GM18907 (cell line): ENCODE results near the gene MUC5B.
"Not testable (repeated sequence)": the region's sequence is repeated elsewhere in the genome, so short reads cannot be mapped to it uniquely, and the experiment has no call there.

Experiments
- ATAC-seq: cut with Tn5 transposase; IDR thresholded peaks from one replicate; pipeline ENCODE4 v1.9.1; 2021; ENCODE audit warnings: mild to moderate bottlenecking, moderate library complexity; ENCODE audit not compliant: unreplicated experiment

MUC5B gene

DNA sequence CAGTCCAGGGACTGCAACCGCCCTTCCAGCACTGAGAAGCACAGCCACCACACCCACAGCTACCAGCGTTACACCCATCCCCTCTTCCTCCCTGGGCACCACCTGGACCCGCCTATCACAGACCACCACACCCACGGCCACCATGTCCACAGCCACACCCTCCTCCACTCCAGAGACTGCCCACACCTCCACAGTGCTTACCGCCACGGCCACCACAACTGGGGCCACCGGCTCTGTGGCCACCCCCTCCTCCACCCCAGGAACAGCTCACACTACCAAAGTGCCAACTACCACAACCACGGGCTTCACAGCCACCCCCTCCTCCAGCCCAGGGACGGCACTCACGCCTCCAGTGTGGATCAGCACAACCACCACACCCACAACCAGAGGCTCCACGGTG lies 19.9 kb downstream of the MUC5B start:
- ATAC-seq: not testable (repeated sequence)

DNA sequence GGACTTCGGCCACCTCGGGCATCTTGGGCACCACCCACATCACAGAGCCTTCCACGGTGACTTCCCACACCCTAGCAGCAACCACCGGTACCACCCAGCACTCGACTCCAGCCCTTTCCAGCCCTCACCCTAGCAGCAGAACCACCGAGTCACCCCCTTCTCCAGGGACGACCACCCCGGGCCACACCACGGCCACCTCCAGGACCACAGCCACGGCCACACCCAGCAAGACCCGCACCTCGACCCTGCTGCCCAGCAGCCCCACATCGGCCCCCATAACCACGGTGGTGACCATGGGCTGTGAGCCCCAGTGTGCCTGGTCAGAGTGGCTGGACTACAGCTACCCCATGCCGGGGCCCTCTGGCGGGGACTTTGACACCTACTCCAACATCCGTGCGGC lies 20.7 kb downstream of the MUC5B start:
- ATAC-seq: not testable (repeated sequence)

DNA sequence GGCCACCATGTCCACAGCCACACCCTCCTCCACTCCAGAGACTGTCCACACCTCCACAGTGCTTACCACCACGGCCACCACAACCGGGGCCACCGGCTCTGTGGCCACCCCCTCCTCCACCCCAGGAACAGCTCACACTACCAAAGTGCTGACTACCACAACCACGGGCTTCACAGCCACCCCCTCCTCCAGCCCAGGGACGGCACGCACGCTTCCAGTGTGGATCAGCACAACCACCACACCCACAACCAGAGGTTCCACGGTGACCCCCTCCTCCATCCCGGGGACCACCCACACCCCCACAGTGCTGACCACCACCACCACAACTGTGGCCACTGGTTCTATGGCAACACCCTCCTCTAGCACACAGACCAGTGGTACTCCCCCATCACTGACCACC lies 21.7 kb downstream of the MUC5B start:
- not testable (repeated sequence) for ATAC-seq

DNA sequence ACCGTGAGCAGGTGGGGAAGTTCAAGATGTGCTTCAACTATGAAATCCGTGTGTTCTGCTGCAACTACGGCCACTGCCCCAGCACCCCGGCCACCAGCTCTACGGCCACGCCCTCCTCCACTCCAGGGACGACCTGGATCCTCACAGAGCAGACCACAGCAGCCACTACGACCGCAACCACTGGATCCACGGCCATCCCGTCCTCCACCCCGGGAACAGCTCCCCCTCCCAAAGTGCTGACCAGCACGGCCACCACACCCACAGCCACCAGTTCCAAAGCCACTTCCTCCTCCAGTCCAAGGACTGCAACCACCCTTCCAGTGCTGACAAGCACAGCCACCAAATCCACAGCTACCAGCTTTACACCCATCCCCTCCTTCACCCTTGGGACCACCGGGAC lies 22.9 kb downstream of the MUC5B start:
- not testable (repeated sequence) for ATAC-seq

DNA sequence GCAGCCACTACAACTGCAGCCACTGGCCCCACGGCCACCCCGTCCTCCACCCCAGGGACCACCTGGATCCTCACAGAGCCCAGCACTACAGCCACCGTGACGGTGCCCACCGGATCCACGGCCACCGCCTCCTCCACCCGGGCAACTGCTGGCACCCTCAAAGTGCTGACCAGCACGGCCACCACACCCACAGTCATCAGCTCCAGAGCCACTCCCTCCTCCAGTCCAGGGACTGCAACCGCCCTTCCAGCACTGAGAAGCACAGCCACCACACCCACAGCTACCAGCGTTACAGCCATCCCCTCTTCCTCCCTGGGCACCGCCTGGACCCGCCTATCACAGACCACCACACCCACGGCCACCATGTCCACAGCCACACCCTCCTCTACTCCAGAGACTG lies 23.4 kb downstream of the MUC5B start:
- ATAC-seq: not testable (repeated sequence)

DNA sequence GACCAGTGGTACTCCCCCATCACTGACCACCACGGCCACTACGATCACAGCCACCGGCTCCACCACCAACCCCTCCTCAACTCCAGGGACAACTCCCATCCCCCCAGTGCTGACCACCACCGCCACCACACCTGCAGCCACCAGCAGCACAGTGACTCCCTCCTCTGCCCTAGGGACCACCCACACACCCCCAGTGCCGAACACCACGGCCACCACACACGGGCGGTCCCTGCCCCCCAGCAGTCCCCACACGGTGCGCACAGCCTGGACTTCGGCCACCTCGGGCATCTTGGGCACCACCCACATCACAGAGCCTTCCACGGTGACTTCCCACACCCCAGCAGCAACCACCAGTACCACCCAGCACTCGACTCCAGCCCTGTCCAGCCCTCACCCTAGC lies 24.2 kb downstream of the MUC5B start:
- ATAC-seq: not testable (repeated sequence)

DNA sequence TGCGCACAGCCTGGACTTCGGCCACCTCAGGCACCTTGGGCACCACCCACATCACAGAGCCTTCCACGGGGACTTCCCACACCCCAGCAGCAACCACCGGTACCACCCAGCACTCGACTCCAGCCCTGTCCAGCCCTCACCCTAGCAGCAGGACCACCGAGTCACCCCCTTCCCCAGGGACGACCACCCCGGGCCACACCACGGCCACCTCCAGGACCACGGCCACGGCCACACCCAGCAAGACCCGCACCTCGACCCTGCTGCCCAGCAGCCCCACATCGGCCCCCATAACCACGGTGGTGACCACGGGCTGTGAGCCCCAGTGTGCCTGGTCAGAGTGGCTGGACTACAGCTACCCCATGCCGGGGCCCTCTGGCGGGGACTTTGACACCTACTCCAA lies 26.1 kb downstream of the MUC5B start:
- ATAC-seq: not testable (repeated sequence)

DNA sequence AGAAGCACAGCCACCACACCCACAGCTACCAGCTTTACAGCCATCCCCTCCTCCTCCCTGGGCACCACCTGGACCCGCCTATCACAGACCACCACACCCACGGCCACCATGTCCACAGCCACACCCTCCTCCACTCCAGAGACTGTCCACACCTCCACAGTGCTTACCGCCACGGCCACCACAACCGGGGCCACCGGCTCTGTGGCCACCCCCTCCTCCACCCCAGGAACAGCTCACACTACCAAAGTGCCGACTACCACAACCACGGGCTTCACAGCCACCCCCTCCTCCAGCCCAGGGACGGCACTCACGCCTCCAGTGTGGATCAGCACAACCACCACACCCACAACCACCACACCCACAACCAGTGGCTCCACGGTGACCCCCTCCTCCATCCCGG lies 27.5 kb downstream of the MUC5B start:
- ATAC-seq: not testable (repeated sequence)

DNA sequence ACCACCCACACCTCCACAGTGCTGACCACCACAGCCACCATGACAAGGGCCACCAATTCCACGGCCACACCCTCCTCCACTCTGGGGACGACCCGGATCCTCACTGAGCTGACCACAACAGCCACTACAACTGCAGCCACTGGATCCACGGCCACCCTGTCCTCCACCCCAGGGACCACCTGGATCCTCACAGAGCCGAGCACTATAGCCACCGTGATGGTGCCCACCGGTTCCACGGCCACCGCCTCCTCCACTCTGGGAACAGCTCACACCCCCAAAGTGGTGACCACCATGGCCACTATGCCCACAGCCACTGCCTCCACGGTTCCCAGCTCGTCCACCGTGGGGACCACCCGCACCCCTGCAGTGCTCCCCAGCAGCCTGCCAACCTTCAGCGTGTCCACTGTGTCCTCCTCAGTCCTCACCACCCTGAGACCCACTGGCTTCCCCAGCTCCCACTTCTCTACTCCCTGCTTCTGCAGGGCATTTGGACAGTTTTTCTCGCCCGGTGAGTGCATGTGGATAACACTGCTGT lies 28.4 kb downstream of the MUC5B start:
- ATAC-seq: no peak

DNA sequence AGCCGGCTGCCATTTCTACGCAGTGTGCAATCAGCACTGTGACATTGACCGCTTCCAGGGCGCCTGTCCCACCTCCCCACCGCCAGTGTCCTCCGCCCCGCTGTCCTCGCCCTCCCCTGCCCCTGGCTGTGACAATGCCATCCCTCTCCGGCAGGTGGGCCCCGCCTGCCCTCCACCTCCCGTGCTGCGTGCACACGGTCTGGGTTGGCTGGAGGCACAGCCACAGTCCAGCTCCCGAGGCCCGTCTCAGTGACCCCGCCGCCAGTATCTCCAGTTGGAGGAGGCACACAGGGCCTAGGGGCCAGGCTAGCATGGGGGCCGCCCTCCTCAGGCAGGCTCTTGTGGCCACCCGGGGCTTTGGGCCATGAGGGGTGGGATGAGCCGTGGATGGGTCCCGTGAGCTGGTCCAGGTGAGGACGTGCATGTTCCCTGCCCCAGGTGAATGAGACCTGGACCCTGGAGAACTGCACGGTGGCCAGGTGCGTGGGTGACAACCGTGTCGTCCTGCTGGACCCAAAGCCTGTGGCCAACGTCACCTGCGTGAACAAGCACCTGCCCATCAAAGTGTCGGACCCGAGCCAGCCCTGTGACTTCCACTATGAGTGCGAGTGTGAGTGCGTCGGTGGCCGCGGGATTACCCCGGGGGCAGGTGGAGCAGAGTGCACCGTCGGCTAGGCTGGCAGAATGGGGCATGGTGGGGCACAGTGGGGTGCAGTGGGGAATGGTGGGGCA lies 29.7 kb downstream of the MUC5B start:
- ATAC-seq: no peak

DNA sequence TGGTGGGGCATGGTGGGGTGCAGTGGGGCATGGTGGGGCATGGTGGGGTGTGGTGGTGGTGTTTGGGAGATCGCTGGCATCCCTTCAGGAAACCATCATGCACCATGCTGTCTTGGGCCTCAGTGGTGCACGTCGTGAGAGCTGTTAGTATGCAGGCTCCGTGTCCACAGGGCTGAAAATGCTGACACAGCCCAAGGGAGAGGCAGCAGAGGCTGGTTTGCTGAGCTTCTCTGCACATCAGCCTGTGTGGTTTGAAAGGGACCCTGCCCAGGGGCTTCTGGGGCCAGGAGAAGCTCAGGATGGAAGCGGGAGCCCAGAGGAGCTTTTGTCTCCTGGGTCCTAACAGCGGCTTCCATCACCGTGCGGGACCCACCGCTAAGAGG lies 30.2 kb downstream of the MUC5B start:
- ATAC-seq: no peak

DNA sequence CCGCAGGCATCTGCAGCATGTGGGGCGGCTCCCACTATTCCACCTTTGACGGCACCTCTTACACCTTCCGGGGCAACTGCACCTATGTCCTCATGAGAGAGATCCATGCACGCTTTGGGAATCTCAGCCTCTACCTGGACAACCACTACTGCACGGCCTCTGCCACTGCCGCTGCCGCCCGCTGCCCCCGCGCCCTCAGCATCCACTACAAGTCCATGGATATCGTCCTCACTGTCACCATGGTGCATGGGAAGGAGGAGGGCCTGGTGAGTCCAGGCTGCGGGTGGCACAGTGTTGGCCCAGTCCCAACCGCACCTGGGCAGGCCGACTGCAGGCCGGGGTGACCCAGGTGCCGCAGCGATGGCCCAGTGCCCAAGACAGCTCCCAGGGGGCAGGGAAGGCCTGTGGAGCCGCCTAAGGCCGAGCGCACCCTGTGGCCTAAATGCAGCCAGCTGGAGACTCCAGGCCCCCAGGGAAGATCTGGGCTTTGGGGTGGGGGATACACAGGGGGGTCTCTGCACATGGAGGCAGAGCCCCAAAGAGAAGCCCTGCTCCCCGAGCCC lies 31.3 kb downstream of the MUC5B start:
- ATAC-seq: no peak

DNA sequence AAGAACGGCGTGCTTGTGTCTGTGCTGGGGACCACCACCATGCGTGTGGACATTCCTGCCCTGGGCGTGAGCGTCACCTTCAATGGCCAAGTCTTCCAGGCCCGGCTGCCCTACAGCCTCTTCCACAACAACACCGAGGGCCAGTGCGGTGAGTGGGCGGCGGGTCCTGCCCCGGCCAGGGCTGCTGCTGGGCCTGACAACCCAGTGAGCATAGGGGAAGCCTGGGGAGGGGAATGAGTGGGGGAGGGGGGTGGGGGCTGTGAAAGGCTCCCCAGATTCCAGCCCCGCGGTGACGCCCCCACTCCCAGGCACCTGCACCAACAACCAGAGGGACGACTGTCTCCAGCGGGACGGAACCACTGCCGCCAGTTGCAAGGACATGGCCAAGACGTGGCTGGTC lies 31.9 kb downstream of the MUC5B start:
- ATAC-seq: no peak

DNA sequence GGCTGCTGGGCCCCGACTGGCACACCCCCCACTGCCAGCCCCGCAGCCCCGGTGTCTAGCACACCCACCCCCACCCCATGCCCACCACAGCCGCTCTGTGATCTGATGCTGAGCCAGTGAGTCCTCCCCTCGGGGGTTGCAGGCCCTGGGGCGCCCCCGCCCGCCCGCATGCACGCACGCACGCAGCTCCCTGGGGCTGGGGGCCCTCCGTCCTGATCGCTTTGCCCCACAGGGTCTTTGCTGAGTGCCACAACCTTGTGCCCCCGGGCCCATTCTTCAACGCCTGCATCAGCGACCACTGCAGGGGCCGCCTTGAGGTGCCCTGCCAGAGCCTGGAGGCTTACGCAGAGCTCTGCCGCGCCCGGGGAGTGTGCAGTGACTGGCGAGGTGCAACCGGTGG lies 32.3 kb downstream of the MUC5B start:
- no peak for ATAC-seq

DNA sequence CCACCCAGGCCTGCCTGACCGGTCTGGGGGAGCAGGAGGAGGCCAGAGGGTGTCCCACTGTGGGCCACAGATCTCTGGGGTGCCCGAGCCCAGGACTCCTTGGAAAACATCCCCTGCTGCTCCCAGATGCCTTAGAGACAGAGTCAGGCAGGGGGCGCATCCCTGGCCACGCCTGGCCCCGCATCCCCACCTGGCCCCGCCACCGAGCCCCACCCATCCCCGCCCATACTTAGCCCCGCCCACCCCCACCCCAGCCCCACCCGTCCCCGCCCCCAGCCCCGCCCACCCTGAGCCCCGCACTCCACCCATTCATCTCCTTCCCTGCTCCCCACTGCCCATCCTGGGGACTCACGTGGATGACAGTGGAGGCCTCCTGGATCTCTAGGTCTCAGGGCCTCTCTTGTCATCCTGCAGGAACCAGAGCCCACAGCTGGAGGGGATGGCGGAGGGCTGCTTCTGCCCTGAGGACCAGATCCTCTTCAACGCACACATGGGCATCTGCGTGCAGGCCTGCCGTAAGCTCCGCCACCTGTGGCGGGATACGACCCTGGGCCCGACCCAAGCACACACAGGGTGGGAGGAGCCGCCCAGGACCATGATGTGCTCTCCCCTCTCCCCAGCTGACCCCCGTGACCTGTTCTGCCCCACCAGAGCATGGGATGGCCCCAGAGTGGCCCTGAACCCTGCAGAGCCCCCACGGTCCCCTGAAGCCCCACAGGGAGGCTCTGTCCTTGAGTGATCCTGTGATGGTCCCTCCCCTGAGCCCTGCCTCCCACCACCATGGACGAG lies 33.6 kb downstream of the MUC5B start:
- no peak for ATAC-seq

DNA sequence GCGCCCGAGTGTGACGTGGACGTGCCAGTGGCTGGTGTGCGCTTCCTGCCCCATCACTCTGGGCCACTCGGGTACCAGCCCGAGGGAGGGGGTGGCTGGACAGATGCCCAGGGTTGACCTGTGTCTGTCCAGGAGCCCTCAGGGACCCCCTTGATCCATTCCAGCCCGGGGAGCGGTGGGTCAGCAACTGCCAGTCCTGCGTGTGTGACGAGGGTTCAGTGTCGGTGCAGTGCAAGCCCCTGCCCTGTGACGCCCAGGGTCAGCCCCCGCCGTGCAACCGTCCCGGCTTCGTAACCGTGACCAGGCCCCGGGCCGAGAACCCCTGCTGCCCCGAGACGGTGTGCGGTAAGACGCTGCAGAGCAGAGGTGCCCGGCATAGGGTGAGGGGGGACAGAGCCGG lies 34.5 kb downstream of the MUC5B start:
- no peak for ATAC-seq

DNA sequence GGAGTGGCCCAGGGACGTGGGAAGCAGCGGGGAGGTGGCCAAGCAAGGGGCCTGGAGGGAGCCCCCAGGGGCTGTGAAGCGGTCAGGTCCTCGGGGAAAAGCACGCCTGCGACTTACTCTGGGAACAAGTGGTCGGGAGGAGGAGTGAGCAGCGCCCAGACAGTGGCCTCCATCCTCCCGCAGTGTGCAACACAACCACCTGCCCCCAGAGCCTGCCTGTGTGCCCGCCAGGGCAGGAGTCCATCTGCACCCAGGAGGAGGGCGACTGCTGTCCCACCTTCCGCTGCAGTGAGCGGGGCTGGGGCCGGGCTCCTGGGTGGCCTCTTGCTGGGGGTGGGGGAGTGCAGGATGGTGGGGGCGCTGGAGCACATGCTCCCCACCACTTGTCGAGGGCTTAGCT lies 35.0 kb downstream of the MUC5B start:
- ATAC-seq: no peak

DNA sequence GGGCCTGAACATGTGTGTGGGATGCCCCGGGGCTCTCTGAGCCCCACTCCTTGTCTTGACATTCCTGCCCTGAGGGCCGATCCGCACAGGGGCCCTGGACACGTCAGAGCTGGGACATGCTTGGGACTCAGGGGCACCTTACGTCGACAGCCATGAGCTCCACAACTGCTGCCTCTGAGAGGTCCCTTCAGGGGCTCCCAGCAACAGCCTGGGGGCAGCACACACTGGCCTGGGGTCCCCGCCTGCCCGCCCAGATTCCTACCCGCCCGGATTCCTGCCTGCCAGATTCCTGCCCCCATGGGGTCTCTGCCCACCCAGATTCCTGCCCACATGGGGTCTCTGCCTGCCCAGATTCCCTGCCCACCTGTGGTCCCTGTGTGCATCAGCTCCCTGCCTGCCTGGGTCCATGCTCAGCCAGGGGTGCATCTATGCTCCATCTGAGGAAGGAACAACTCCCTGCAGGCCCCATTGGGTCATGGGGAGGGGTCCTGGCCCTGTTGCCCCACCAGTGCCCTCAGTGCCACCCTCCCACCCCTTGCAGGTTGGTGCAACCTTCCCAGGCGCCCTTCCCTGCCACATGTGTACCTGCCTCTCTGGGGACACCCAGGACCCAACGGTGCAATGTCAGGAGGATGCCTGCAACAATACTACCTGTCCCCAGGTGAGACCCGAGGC lies 35.7 kb downstream of the MUC5B start:
- ATAC-seq: no peak

DNA sequence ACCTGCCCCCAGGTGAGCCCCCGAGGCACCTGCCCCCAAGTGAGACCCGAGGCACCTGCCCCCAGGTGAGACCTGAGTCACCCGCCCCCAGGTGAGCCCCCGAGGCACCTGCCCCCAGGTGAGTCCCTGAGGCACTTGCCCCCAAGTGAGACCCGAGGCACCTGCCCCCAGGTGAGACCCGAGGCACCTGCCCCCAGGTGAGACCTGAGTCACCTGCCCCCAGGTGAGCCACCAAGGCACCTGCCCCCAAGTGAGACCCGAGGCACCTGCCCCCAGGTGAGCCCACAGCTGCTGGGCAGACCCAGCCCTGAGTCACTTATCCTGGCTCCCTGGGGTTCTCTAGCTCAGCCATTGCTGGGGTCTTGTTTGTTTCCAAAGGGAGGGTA lies 36.2 kb downstream of the MUC5B start:
- no peak for ATAC-seq

DNA sequence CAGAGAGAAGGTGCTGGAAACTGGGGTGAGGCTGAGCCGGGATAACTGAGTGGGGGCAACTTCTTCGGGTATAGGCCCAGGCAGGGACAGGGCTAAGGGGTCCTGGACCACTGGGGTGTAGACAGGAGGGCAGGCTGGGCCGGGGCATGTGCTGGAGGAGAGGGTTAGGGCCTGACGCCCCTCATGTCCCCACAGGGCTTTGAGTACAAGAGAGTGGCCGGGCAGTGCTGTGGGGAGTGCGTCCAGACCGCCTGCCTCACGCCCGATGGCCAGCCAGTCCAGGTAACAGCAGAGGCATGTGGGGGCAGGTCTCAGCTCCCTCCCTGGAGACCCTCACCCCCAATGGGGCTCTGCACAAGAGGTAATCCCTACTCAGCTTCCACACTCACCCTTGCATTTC lies 36.7 kb downstream of the MUC5B start:
- no peak for ATAC-seq

DNA sequence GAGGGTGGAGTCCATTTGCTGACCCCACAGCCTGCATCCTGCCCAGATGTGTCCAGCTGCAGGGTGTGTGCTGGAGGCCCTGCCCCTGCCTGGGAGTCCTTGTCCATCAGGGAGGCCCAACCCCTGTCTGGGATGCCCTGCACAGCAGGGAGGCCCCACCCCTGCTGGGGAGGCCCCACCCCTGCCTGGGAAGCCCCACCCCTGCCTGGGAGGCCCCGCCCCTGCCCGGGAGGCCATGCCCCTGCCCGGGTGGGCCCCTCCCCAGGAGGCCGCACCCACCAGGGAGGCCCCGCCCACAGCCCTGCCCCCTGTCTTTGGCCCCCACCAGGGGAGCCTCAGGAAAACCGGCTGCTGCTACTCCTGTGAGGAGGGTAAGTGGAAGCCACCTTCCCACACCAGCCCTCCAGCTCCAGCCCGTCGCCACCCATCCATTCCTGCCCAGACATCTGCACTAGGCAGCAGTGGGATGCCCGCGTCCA lies 37.2 kb downstream of the MUC5B start:
- no peak for ATAC-seq
